GM12891 (cell line): ENCODE results near the gene LCLAT1.

Experiments used
- POLR2A ChIP-seq: IDR thresholded peaks from 2 replicates; pipeline ENCODE4 v1.6.1; 2011; ENCODE audit warnings: low read depth, low read length, control low read depth
- SPI1 ChIP-seq: IDR thresholded peaks from 2 replicates; pipeline ENCODE4 v1.6.1; 2011; ENCODE audit warnings: low read depth, low read length, control low read depth
- TAF1 ChIP-seq: IDR thresholded peaks from 2 replicates; pipeline ENCODE4 v1.6.1; 2011; ENCODE audit warnings: low read depth, low read length, control low read depth

- TF ChIP-seq TAF1 = no peak
- no peak for TF ChIP-seq POLR2A
- no peak for TF ChIP-seq SPI1
Measured at GRCh38 chr2:30620102-30620501, 173.1 kb downstream of the LCLAT1 start.
